IPS DF 4.7 (cell line): ENCODE data around the gene PDE10A.
A peak's percentile ranks its signal among the peaks of the same experiment; 100 is the strongest.

Experiments used
- DNase-seq: peaks from one replicate; pipeline ENCODE4 v3.0.0-alpha.2; 2013; ENCODE audit warnings: low spot score; ENCODE audit errors: extremely low read depth

Gene PDE10A

DNA sequence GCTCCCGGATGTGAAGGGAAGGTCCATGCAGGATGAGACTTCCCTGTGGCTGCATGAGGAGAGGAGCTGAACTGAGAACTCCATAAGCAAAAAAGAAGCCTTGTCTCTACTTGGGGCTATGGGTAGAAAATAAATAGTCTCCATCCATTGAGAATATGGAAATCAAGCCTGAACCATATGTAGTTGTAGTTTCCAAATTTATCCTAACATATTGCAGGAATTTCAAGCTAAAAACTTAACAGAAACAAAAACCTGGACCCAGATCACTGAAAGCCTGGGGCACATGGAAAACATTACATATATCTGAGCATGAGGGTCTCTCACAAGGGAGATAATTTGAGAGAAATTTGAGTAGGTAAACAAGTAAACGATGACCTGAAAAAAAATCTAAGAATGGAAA, 258.7 kb downstream of the PDE10A start:
- DNase-seq, result no peak

- DNase-seq, result no peak
Measured at GRCh38 chr6:165403006-165403595, 259.9 kb downstream of the PDE10A start.

GRCh38 chr6:165401092-165401491, 261.9 kb downstream of the PDE10A start:
- no peak for DNase-seq

GRCh38 chr6:165390475-165390874, 272.6 kb downstream of the PDE10A start:
- no peak for DNase-seq

DNA sequence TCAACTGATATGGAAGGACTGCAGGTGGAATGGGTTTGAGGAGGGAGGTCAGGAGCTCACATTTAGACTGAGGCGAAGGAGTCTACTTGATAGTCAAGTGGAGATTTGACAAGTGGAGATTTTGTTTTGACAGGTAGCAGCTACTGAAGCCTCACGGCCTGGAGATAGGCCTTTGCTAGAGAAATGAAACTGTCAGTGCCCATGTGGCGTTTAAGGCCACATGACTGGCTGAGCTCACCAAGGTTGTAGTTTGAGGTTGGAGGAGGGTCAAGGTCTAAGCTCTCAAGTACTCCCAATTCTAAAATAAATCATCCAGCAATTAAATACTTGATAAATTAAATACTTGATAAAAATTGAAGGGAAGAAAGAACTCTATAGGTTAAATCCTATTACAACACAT, 273.5 kb downstream of the PDE10A start:
- DNase-seq, result no peak

- no peak for DNase-seq
Measured at GRCh38 chr6:165383323-165383722, 279.7 kb downstream of the PDE10A start.

DNA sequence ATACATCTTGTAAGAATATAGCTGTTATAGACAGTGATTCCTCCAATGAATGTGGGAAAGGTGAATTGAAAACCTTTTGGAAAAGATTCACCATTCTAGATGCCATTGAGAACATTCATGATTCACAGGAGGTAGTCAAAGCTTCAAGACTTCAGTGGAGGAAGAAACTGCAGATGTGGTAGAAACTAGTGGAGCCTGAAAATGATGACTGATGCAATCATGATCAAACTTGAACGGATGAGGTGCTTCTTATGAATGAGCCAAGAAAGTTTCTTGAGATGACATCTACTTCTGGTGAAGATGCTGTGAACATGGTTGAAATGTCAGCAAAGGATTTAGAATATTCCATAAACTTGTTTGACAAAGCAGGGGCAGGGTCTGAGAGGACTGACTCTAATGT, 286.9 kb downstream of the PDE10A start:
- no peak for DNase-seq

DNA sequence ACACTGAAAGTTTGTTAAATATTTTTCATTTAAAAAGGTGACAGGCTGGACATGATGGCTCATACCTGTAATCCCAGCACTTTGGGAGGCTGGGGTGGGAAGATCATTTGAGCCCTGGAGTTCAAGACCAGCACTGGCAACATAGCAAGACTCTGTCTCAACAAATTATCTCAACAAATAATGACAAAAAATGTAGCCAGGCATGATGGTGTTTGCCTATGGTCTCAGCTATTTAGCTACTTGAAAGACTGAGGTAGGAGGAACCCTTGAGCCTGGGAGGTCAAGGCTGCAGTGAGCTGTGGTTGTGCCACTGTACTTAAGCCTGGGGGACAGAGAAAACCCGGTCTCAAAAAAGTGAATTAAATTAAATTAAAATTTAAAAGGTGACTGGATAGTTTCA, 297.7 kb downstream of the PDE10A start:
- no peak for DNase-seq

- no peak for DNase-seq
Measured at GRCh38 chr6:165345700-165346099, 317.3 kb downstream of the PDE10A start.

- no peak for DNase-seq
Measured at GRCh38 chr6:165340532-165340931, 322.5 kb downstream of the PDE10A start.

GRCh38 chr6:165325609-165326008, 337.4 kb downstream of the PDE10A start:
- no peak for DNase-seq

DNA sequence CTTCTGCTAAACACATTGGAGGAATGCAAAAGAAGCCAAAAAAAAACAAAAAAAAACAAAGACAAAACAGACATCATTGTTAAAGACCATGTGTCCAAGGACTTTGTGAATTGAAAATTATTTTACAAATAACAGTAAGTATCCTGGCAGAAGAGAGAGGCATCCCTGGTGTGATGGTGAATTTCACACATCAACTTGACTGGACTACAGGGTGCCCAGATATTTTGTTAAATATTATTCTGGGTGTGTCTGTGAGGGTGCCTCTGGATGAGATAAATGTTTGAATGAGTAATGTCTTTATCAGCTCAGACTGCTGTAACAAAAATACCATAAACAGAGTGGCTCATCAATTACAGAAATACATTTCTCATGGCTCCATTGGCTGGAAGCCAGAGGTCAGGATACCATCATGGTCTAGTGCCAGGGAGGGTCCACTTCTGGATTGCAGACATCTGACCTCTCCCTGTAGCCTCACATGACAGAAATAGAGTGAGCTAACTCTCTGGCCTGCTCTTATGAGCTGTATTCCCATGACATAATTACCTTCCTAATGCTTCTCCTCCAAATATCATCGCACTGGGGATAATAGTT, 341.4 kb downstream of the PDE10A start:
- no peak for DNase-seq

- DNase-seq, result no peak
Measured at GRCh38 chr6:165321150-165321549, 341.9 kb downstream of the PDE10A start.

DNA sequence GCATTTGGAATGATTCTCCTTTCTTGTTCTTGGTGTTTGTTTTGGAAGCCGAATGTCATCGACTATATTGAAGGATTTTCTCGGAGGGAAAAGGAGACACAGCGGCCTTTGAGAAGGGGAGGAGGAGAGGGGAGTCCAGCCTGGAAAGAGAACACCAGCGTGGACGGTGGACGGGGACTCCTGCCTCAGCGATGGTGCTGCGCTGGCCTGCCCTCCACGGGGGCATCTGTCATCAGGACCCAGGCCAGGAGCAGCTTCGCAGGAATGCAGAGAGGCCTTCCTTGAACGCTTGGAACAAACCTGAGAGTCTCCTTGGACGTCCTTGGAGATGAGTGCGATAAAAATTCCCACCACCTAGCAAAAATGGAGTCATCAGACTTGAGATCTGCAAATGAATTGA, 345.3 kb downstream of the PDE10A start:
- DNase-seq, result no peak

DNA sequence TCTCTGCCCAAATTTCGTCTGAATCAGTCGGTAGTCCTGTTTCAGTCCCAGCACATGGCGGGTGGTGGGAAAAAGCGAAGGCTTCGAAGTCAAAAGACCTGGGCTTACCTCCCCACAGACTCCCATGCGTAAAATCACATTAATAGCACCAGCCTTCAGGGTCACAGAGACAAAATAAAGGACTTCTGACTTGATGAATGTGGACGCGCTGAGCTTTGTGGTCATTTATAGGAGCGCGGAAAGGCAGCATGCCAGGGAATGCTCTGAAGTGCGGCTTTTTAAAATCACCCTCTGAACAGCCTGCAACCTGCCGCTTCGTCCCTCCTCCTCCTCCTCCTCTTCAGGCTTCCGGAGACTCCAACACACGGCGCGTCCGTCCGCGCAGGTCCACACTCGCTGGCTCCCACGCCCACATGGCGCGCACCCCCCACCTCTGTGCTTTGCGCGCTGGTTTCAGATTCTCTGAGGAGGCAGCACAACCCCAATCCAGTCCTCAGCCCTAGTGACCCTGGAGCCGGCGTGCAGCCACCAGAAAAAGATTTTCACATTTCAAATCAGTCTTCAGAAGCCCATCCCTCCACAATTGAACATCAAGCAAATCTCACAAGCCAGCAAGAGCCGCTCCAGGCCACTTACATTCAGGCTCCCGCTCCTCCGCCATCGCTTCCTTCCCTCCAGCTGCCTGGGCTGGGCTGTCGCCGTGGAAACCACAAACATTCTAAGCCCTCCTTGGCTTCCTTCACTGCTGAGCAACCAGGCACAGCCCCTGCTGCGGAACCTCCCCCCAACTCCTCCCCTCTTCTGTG, 353.9 kb downstream of the PDE10A start, which contains the start of gene C6orf118:
TSS of gene C6orf118 (minus strand) at position 680 of the 806 bp plus-strand sequence. CDS start at position 661, 19 bp downstream.
- peak; percentile 66 for DNase-seq

DNA sequence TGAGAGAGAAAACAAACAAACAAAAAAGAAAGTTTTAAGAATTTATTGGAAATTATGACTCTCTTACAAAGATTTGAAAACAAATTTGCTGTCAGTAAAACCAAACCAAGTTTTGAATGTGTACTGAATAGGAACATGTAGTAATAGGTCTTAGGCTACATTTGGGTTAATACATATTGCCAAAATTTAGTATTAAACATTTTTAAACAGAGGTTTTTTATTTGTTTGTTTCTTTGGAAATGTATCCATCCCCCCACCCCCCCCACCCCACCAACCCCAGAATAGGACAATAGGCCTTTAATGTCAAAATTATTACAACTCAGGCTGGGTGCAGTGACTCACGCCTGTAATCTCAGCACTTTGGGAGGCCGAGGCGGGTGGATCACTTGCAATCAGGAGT, 356.1 kb downstream of the PDE10A start:
- no peak for DNase-seq

DNA sequence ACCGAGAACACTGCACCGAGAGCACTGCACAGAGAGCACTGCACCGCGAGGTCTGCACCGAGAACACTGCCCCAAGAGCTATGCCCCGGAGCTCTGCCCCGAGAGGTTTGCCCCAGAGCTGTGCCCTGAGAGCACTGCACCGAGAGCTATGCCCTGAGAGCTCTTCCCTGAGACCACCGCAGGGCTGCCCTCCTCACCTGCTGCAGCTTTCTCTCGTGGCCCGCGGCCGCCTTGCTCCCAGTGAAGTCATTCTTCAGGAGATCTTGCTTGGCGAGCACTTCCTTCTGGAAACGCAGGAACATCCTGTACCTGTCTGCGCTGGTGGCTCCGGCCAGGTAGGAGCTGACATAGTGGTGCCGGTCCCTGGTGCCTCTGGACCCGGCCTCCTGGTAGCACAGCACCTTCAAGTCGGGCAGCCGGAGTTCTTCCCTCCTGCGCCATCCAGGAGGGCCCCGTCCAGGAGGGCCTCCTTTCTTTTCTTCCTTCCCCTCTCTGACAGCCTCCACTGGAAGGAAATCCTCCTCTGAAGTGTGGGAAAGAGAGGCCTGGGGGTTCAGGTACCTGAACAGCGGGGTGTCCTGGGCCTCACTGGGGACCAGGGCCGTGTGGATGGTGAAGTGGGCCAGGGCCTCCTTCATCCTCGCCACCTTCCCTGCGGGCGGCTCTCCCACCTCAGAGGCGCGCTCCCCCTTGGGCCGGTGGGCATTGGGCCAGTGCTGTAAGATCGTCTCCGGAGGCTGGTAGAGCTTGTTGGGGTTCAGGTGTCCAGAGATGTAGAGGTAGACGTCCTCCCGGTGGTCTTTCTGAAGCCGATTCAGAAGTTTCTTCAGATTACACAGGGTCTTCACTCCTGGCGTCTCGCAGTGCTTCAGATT, 361.4 kb downstream of the PDE10A start:
- no peak for DNase-seq

- DNase-seq, result no peak
Measured at GRCh38 chr6:165300422-165300936, 362.6 kb downstream of the PDE10A start.

- no peak for DNase-seq
Measured at GRCh38 chr6:165298875-165299274, 364.2 kb downstream of the PDE10A start.

GRCh38 chr6:165298402-165298801, 364.6 kb downstream of the PDE10A start:
- no peak for DNase-seq

DNA sequence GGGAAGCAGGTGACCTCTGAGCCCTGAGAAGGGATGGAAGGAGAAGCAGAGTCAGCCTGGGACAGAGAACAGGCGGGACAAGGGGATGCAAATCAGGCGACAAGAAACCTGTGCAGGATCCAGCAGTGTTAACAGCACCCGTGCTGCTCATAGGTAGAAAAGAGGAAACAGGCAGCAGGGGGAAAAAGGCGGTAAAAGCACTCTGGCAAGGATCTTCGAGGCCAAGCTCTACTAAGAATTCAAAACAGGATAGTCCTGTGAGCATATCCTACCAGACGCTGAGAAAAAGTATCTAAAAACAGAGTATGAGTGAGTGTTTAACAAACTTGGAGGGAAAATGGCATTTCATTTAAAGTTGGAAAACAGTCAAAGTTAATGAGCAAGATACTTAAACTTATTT, 370.4 kb downstream of the PDE10A start:
- DNase-seq, result no peak
